Activated B cell treated with CpG ODN at 0.5 μM for 24 hours (primary cell): ENCODE data around the gene ZNF394. TPM values are rescaled to one million over a fixed set of nuclear protein-coding genes. Genes with fewer than 3 reads are reported as not detected.
A peak's percentile ranks its signal among the peaks of the same experiment; 100 is the strongest.

Experiments
- ATAC-seq: fragments of 200-7000 bp; cut with Tn5 transposase; one replicate; pipeline ENCODE4 v1.10.0; 2021; ENCODE audit warnings: low read depth, mild to moderate bottlenecking, moderate library complexity
- CTCF ChIA-PET: fragments of 350-600 bp; sonication (Branson Sonifier 250); formaldehyde crosslinking; loops from one replicate; lab custom pipeline; 2021; ENCODE audit warnings: antibody characterized with exemption; lab: Charles Lee
- POLR2A ChIA-PET: fragments of 350-600 bp; sonication (Branson Sonifier 250); formaldehyde crosslinking; loops from one replicate; lab custom pipeline; 2021; ENCODE audit warnings: antibody characterized with exemption; lab: Charles Lee
- DNase-seq: peaks from one replicate; pipeline ENCODE4 v3.0.0; 2022
- H3K27ac Mint-ChIP-seq: one replicate; pipeline ENCODE4 v1.8.0; 2020; ENCODE audit warnings: mixed read lengths
- H3K27me3 Mint-ChIP-seq: one replicate; pipeline ENCODE4 v1.8.0; 2021; ENCODE audit warnings: mixed read lengths
- H3K36me3 Mint-ChIP-seq: one replicate; pipeline ENCODE4 v1.8.0; 2021; ENCODE audit warnings: low read depth, mixed read lengths
- H3K4me1 Mint-ChIP-seq: one replicate; pipeline ENCODE4 v1.8.0; 2021; ENCODE audit warnings: mixed read lengths
- H3K4me3 Mint-ChIP-seq: one replicate; pipeline ENCODE4 v1.8.0; 2020; ENCODE audit warnings: mild to moderate bottlenecking, mixed read lengths
- H3K9me3 Mint-ChIP-seq: one replicate; pipeline ENCODE4 v1.8.0; 2020; ENCODE audit warnings: mixed read lengths
- intact Hi-C: fragments of 100-400 bp; cut with micrococcal nuclease; formaldehyde crosslinking; loops from one replicate; pipeline ENCODE4 v1.15.1; 2024
- total RNA-seq: library from RNA; stranded (reverse); gene quantifications from 2 replicates; pipeline ENCODE4 v1.2.3, GENCODE V29; 2022
- TF ChIP-seq, protein P1 (sequence below): fragments of 200-600 bp; IDR thresholded peaks from one replicate; pipeline ENCODE4 v1.8.0; 2022; ENCODE audit warnings: antibody characterized with exemption, mild to moderate bottlenecking

Gene ZNF394
- total RNA-seq, 1 donor from 2014 or later = 61.7 TPM

GRCh38 chr7:99498546-99498944, 1.5 kb downstream of the ZNF394 start:
- H3K9me3 Mint-ChIP-seq = peaks cover 5% of the 10 kb centered on the region
- no peaks in the 10 kb centered on the region for H3K27me3 Mint-ChIP-seq
- ChIA-PET POLR2A (interaction anchor here (0.8 to 3.2 kb wide), 3 partner anchors 25 to 54 kb away, joined by 3 to 21 read pairs (median 6); partner anchors contain the start of genes FAM200A and ZNF789), CTCF (no interaction called here)
- peak overlapping the region; percentile 99 for H3K27ac Mint-ChIP-seq
- peak overlapping the region; percentile 99 for H3K4me3 Mint-ChIP-seq
- DNase-seq (no peak), ATAC-seq (no peak)
- intact Hi-C loops = no loop called here
- TF ChIP-seq, protein P1, sequence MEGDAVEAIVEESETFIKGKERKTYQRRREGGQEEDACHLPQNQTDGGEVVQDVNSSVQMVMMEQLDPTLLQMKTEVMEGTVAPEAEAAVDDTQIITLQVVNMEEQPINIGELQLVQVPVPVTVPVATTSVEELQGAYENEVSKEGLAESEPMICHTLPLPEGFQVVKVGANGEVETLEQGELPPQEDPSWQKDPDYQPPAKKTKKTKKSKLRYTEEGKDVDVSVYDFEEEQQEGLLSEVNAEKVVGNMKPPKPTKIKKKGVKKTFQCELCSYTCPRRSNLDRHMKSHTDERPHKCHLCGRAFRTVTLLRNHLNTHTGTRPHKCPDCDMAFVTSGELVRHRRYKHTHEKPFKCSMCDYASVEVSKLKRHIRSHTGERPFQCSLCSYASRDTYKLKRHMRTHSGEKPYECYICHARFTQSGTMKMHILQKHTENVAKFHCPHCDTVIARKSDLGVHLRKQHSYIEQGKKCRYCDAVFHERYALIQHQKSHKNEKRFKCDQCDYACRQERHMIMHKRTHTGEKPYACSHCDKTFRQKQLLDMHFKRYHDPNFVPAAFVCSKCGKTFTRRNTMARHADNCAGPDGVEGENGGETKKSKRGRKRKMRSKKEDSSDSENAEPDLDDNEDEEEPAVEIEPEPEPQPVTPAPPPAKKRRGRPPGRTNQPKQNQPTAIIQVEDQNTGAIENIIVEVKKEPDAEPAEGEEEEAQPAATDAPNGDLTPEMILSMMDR = no peak
- H3K4me1 Mint-ChIP-seq = peaks cover 40% of the 10 kb centered on the region
- peaks cover 53% of the 10 kb centered on the region for H3K36me3 Mint-ChIP-seq

DNA sequence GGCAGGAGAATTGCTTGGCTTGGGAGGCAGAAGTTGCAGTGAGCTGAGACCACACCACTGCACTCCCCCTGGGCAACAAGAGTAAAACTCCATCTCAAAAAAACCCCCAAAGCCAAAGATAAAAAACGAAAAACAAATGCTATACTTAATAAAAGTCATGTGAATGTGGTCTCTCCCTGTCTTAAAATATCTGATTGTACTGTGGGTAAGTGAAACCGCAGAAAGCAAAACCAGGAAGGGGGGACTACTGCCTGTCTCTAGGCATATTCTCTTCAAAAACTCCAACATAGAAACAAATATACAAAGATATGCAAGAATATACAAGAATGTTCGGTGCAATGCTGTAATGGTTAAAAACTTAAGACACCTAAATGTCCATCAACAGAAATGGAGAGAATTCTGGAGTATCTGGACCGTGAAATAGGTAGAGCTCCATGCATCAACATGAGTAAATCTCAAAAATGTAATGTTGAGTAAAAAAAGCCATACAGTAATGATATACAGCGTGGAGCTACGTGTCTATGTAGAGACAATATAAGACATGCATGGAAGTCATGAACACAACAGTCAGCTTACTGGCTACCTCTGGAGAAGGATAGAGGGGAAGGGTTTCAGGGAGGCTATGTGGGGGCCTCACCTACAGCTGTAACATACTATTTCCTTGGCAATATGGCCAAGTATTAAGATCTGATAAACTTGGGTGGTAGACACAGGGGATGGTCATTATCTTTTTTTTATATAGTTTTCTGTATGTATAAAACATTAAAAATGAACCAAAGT, 2.1 kb downstream of the ZNF394 start:
- TF ChIP-seq, protein P1 = no peak
- Mint-ChIP-seq H3K9me3 (peaks cover 7% of the 10 kb centered on the region), H3K27ac (peak overlapping the region; percentile 25), H3K4me3 (peak overlapping the region; percentile 99), H3K27me3 (no peaks in the 10 kb centered on the region), H3K4me1 (peaks cover 39% of the 10 kb centered on the region), H3K36me3 (peaks cover 59% of the 10 kb centered on the region)
- intact Hi-C loops = no loop called here
- ChIA-PET CTCF (interaction anchor here (0.7 kb wide), 1 partner anchor 910 kb away, joined by 3 read pairs; no protein-coding TSS in a partner anchor), POLR2A (interaction anchor here (0.6 to 3.2 kb wide), 6 partner anchors 12 to 1719 kb away, joined by 3 to 21 read pairs (median 3); partner anchors contain the start of genes FAM200A and ZNF789)
- ATAC-seq (no peak), DNase-seq (no peak)

DNA sequence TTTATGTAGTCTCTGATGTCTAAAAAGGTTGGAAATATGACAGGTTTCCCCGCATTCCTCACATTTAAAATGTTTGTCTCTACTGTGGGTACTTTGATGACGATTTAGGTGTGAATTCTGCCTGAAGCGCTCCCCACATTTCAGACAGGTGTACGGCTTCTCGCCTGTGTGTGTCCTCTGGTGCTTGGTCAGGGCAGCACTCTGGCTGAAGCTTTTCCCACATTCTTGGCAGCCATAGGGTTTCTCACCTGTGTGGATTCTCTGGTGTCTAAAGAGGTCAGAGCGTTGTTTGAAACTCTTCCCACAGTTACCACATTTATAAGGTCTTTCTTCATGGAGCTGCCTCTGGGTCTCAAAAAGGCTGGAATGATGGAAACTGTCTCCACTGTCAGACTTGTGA, 6.3 kb downstream of the ZNF394 start:
- TF ChIP-seq, protein P1 = no peak
- intact Hi-C loops = no loop called here
- H3K4me1 Mint-ChIP-seq = peaks cover 17% of the 10 kb centered on the region
- H3K36me3 Mint-ChIP-seq = peaks cover 69% of the 10 kb centered on the region
- POLR2A ChIA-PET = no interaction called here
- H3K27me3 Mint-ChIP-seq = no peaks in the 10 kb centered on the region
- peaks cover 7% of the 10 kb centered on the region for H3K9me3 Mint-ChIP-seq
- H3K4me3 Mint-ChIP-seq = no peak overlapping the region
- CTCF ChIA-PET = no interaction called here
- DNase-seq = no peak
- H3K27ac Mint-ChIP-seq = no peak overlapping the region
- ATAC-seq = no peak

DNA sequence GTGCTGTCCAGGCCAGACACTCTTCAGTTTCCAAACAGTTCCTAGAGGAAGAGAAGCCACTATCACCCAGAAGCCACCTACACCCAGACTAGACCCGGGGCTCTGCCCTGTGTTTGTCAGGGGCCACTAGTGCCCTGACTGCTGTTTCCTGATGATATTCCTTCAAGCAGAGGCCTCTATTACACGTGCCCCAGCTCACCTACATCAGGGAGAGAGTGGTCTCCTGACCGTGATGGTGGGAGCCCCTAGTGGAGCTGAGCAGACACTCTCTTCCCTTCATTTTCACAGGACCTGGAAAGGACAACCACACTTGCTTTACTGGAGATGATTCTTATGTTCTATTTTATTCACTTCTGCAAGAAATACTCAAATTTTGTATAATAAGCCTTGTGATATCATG, 9.2 kb downstream of the ZNF394 start:
- no peak for DNase-seq
- ChIA-PET CTCF (no interaction called here), POLR2A (interaction anchor here (0.7 to 1.6 kb wide), 3 partner anchors 9 to 56 kb away, joined by 6 to 9 read pairs (median 7); partner anchors contain the start of gene ZNF394)
- no peak overlapping the region for H3K27ac Mint-ChIP-seq
- TF ChIP-seq, protein P1 = no peak
- no peaks in the 10 kb centered on the region for H3K4me1 Mint-ChIP-seq
- no peak overlapping the region for H3K4me3 Mint-ChIP-seq
- ATAC-seq = no peak
- peaks cover 7% of the 10 kb centered on the region for H3K9me3 Mint-ChIP-seq
- intact Hi-C loops = no loop called here
- no peaks in the 10 kb centered on the region for H3K27me3 Mint-ChIP-seq
- H3K36me3 Mint-ChIP-seq = peaks cover 65% of the 10 kb centered on the region

DNA sequence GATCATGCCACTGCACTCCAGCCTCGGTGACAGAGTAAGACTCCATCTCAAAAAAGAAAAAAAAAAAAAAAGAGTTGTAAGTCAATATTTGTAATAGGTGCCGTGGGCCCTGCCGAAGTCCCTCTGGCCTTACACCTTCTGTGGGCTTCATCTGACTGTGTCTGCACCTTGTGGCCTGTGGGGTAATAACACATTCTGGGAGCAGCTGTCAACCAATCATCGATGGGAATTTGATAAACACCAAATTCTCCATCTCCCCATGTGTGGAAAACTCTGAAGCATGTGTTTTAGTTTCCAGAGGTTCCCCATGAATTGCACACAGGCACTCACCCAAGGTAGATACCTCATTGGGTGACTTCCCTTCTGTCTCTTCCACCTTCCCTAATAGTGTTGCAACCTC, 10.8 kb downstream of the ZNF394 start:
- no peaks in the 10 kb centered on the region for H3K4me1 Mint-ChIP-seq
- intact Hi-C loops = no loop called here
- TF ChIP-seq, protein P1 = no peak
- no peaks in the 10 kb centered on the region for H3K27me3 Mint-ChIP-seq
- peaks cover 6% of the 10 kb centered on the region for H3K9me3 Mint-ChIP-seq
- ChIA-PET POLR2A (interaction anchor here (0.6 to 1.3 kb wide), 4 partner anchors 10 to 81 kb away, joined by 3 to 6 read pairs (median 5); partner anchors contain the start of genes BUD31, PDAP1 and ZKSCAN5), CTCF (no interaction called here)
- no peak overlapping the region for H3K27ac Mint-ChIP-seq
- no peak overlapping the region for H3K4me3 Mint-ChIP-seq
- ATAC-seq = peak; percentile 31
- H3K36me3 Mint-ChIP-seq = peaks cover 61% of the 10 kb centered on the region
- no peak for DNase-seq
